HG03575 (cell line): Measurements from ENCODE around the gene NOX4.
"Not testable (repeated sequence)": the region's sequence is repeated elsewhere in the genome, so short reads cannot be mapped to it uniquely, and the experiment has no call there.

Experiments
- ATAC-seq: cut with Tn5 transposase; IDR thresholded peaks from one replicate; pipeline ENCODE4 v1.9.1; 2021; ENCODE audit not compliant: unreplicated experiment, insufficient number of reproducible peaks, low FRiP score; ENCODE audit errors: extremely low read depth

Gene NOX4

DNA sequence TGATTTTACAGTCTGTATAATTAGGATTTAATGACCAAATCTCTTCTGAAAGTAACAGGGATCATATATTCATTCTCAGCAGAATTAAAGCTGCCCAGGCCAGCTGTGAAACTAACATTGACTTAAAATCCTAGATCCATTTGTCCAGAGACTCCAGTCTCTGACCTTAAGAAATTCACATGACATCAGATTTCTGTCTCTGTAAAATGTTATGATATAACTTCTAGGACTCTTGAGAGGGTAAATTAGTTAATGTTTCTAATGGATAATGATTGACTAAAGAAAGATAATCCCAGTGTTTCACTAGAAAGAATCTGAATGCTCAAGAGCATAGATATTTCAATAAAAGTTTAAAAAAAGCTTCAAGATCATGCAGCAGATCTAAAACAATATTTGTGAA lies 6.3 kb downstream of the NOX4 start:
- no peak for ATAC-seq

DNA sequence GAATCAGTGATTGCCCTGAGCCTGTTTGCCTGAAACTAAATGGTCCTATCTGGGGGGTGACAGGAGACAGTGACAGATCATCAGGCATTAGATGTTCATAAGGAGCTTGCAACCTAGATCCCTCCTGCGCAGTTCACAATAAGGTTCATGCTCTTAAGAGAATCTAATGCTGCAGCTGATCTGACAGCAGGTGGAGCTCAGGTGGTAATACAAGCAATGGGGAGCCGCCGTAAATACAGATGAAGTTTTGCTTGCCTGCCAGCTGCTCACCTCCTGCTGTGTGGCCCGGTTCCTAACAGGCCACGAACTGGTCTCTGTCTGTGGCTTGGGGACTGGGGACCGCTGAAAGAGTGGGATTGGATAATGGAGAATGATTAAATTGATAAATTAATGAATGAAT lies 14.0 kb downstream of the NOX4 start:
- ATAC-seq, result no peak

DNA sequence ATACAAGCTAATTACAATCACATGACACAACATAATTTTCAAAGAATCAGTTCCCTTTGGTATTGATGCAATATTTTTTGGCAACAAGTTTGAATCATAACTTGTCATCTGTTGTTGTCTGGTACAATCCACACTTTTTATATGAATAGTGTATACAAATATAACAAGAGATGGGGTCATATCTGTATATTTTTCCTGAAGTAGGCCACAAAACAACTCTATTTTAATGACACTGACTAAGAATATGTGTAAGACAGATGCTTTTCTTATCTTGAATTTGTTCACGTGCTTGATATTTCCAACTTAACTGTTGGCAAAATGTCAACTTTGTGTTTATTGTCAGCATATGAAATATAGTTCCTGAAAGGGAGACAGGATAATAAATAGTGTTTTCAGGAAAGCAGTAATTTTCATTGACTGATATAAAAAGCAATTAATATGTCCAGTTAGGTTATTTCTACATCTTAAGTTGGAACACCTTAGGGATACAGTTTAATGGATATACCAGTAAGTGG lies 27.9 kb downstream of the NOX4 start:
- ATAC-seq, result no peak

DNA sequence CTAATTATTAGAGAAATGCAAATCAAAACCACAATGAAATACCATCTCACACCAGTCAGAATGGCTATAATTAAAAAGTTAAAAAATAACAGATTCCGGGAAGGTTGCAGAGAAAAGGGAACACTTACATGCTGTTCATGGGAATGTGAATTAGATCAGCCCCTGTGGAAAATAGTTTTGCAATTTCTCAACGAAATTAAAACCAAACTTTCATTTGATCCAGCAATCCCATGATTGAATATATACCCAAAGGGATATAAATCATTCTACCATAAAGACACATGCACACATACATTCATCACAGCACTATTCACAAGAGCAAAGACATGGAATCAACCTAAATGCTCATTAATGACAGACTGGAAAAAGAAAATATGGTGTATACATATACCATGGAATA lies 32.5 kb downstream of the NOX4 start:
- no peak for ATAC-seq

DNA sequence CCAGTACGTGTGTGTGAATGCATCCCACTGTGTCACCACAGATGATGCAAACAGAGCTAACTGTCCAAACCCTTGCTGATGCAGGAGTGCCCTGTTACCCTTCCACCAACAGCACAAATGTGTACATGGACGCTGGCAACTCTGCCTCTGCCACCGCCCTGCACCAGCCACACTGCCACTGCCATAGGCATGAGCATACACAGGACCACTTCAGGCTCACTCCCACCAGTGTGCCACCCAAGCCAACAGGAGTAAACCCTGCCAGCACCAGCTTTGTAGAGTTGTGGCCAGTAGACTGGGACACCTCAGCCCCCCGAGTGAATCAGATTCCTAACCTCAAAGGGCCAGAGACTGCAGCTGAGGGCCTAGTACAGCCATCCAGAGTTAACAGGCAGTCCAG lies 34.0 kb downstream of the NOX4 start:
- no peak for ATAC-seq

DNA sequence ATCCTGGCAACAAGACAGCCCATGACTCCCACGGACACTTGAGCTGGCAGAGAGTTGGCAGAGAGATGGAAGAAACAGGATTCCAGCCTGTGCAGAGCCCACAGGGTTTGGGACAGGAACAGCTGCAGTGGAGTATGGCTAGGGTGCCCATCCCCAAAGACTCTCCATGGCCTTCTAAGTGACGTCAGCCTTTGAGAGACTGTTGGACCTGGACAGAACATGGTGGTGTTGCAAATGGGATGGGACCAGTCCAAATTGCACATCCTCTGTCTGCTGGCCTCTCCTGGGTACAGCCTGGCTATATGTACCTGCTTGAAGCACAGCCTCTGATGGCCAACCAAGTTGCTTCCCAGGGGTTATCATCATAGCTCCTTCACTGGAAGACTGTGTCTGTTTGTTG lies 34.5 kb downstream of the NOX4 start:
- ATAC-seq, result no peak

DNA sequence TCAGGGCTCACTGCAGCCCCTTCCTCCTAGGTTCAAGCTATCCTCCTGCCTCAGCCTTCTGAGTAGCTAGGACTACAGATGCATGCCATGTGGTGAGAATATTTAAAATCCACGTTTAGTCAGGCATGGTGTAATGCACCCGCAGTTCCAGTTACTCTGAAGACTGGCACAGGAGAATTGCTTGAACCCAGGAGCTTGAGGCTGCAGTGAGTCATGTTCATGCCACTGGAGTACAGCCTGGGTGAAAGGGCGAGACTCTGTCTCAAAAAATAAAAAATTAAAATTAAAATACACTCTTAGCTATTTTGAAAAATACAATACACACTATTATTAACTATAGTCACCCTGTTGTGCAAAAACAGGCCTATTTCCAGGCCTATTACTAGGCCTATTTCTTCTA lies 38.4 kb downstream of the NOX4 start:
- ATAC-seq, result no peak

DNA sequence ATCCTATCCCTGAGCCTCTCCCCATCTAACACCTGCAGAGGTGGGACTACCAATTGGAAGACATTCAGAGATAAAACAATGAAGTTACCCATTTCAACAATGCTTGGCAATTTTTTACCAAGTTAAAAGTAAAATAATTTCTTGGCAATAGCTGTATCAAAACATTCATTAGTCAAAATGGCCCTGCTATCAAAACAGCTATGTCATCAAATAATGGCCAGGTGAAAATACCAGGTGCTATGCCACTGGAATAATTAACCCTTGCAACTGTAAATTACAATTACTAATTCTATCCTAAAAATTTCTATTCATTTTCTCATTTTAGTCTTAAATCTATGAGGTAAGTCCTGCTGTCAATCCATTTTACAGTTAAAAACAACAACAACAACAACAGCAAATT lies 43.3 kb downstream of the NOX4 start:
- ATAC-seq, result no peak

DNA sequence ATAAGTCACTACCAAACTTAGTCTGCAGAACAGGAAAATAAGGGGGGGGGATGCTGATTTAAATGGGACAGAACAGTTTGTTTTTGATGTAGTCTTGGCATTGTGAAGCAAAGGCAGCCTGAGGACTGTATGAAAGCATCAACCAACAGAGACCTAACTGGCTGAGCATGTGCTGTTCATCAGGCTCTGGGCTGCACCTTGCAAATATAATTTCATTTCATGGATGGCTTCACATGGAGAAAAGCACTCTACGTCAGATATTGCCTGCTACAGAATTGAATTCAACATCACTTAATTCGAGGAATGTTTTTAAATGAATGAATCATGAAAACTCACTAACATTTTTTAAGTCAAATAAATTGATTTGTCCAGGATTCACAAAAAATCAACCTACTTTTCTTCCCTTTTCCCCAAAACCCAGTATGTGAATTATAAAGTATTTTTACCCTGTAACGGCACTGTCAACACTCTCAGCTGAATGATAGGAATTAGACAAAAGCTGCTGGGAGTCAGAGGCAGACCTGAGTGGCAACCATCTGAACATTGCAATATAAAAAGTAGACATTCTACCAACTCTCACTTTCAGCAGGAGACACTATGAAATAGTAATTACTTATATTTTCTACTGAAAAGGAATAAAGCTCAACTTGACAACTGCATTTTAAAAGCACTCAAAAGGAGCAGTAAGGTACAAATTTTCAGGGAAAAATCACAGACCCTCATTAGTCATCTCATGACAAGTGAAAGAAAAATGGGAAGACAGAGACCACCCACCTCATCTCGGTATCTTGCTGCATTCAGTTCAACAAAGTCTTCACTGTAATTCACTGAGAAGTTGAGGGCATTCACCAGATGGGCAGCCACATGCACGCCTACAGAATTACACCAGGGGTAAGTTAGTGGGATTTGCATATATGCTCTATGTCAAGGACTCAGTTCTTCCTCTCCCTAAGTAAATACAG lies 47.5 kb downstream of the NOX4 start:
- ATAC-seq, result no peak

DNA sequence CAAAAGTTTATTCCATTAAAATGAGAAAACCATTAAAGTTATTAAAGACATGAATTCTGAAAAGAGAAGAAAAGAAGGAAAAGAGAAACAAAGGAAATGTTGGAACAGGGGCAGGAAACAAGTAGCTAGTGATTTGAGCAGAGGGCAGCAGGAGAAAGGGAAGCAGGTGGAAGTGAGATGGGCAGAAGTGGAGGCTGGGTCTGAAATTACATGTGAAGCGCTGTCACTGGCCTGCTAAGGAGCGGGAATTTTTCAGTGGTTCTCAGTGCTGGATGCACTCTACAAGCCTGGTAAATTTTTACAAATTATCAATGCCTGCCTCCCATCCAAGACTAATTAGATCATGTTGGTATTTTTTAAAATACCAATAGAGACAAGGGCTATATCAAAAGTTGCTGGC lies 48.4 kb downstream of the NOX4 start:
- no peak for ATAC-seq

DNA sequence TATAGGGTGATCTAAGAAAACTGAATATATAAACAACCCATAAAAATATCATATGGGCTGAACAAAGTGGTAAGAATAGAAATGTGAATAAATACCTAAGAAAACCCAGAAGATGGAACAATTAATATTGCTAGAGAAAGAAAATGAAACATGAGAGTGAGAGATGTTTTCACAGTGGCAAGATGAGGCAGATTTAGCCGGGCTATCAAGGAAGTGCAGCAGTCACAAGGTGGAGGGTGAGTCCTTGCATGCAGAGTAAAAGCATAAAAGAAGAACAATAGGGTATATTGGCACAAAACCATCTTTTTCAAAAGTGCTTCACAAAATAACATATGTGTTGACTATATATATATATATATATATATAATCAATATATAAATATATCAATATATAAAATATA lies 49.6 kb downstream of the NOX4 start:
- no peak for ATAC-seq

DNA sequence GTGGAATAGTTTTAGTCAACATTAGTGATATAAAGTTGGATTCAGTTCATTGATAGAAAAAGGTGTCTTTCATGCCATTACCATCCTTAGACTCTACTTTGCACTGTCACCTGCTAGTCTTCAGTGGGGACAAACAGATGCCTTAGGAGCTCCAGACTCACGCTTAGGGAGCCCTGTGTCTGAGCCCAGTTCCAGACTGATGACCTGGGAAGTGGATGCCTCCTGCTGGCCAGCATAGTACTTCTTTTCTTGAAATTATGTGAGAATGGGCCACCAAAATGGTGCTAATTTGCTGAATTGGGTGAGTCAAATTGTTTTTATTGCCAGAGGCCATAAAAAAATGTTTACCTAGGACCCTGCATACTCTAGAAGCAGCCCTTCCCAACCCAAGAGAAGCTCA lies 53.9 kb downstream of the NOX4 start:
- ATAC-seq, result no peak

DNA sequence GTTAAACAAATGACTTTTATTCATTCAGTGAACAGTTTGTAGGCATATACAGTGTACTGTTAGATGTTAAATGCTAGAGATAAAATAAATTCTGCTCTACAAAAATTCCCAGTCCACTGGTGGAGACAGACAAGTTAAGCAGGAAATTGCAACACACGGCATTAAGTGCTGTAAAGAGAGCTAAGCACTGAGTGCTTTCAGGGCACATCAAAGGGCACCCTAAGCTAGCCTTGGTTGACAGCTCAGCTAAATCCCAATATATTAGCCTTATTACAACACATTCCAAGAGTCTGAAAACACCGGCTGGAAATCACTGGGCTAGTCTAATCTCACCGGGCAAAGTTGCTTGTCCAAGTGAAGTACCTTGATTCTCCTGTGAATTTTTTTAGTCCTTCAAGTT lies 55.1 kb downstream of the NOX4 start:
- no peak for ATAC-seq

DNA sequence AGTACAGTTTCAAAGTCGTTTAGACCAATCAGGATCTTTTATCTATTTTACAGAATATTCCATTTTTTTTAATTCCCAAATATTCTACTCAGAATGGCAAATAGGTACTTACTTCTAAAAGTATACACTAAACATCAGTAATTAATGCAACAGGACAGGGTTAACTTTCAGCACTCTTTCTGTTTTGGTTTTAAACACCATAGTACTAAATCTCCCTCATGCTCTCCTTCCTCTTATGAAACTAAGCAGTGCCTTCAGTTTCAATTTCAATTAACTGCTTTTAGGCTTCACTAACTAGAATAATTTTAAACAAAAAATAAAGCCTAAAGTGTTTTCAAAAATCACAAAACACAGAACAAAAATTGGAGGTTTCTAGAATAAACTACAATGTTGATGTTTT lies 57.9 kb downstream of the NOX4 start:
- ATAC-seq, result no peak

DNA sequence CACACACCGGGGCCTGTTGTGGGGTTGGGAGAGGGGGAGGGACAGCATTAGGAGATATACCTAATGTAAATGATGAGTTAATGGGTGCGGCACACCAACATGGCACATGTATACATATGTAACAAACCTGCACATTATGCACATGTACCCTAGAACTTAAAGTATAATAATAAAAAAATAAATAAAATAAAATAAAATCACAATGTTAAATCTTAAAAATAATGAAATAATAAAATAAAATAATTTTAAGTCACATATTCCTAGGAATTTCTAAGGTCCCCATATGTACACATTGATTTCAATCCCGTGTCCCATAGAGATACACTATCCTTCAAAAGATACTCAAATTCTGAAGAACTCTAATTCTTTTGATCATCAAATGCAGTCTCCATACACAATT lies 59.0 kb downstream of the NOX4 start:
- not testable (repeated sequence) for ATAC-seq

DNA sequence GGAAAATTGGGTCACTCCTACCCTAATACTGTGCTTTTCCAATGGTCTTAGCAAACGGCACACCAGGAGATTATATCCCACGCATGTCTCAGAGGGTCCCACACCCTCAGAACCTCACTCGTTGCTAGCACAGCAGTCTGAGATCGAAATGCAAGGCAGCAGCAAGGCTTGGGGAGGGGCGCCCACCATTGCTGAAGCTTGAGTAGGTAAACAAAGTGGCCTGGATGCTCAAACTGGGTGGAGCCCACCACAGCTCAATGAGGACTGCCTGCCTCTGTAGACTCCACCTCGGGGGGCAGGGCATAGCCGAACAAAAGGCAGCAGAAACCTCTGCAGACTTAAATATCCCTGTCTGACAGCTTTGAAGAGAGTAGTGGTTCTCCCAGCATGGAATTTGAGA lies 64.7 kb downstream of the NOX4 start:
- ATAC-seq, result not testable (repeated sequence)

DNA sequence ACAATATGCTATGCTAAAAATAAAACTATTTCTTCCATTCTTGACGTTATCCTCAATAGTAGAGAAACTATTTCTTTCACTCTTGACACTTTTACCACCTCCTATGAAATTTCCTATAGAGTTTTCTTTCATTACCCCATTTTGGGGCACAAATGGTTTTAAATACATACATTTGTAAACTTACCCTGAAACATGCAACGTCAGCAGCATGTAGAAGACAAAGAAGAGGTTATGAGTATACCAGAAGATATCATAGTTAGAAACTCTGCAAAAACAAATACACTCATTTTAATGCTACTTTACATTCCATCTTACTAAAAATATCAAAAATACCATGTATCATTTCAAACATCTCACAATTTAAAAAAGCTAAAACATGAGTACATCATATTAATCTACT lies 69.5 kb downstream of the NOX4 start:
- no peak for ATAC-seq

DNA sequence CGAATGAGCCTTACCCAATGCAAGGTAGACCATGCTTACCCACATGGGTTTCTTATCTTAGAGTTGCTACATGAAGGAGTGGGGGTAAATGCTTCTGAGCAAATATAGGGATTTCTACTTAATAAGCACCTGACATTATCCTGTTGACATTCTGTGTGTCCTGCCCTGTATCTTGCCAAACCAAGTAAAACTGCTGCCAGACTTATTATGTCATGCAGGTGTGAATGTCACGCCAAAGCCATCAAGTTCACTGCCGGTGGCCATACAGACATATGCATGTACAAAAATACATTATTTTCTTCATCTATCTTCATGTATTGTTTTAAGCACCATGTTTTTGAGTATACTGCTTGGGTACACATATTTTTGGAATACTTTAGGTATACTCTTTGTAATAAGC lies 70.2 kb downstream of the NOX4 start:
- no peak for ATAC-seq

DNA sequence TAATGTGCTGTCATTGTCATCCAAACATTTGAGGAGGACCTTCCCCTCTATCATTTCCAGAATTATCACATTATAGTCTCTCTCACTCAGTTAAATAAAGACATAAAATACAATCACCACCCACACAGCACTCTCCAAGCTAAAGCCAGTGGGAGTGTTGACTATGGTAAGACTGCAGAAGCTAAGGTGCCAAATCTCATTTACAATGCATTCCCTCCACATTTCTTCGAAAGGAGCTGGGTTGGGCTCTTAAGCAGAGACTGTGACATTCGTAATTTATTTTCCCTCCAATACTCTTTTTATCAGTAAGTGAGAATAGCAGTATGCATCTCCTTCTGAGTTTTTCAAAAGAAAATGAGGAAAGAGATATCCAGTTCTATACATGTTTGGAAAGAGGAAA lies 74.2 kb downstream of the NOX4 start:
- no peak for ATAC-seq

DNA sequence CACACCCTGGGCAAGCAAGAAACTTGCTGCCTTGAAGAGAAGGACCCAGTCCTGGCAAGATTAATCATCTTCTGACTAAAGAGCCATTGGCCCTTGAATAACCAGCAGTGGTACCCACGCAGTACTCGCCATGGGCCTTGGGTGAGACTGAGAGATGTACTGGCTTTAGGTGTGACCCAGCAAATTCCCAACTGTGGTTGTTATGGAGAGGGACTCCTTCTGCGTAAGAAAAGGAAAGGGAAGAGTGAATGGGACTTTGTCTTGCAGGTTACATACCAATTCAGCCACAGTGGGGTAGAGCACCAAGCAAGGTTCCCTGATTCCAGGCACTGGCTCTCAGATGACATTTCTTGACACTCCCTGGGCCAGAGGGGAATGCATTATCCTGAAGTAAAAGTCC lies 80.1 kb downstream of the NOX4 start:
- ATAC-seq, result not testable (repeated sequence)

DNA sequence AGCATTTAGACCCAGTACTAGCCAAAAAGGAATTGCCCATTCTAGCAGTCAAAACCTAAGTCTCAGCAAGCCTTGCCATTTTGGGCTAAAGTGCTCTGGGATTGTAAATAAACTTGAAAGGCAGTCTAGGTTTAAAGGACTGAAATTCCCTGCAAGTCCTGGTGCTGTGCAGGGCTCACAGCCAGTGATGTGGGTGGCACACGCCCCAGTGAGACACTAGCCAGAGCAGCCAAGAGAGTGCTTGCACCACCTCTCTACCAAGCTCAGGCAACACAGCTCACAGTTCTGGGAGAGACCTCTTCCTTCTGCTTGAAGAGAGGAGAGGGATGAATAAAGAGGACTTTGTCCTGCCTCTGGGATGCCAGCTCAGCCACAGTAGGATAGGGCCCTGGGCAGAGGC lies 80.5 kb downstream of the NOX4 start:
- ATAC-seq, result not testable (repeated sequence)
